ENCODE measurements around the gene OSBPL2. TPM values are rescaled to one million over a fixed set of nuclear protein-coding genes. Genes with fewer than 3 reads are reported as not detected.
A peak's percentile ranks its signal among the peaks of the same experiment; 100 is the strongest.

Gene OSBPL2
- total RNA-seq: 10 to 100 TPM; 46.7 to 50.3 TPM
- 21.6 TPM for polyA plus RNA-seq (2013, experiment 1 of 2)
- 22.1 TPM for polyA plus RNA-seq (2013, experiment 2 of 2)
- long read RNA-seq, experiment 1, full-length matches to known transcripts: 2 of 18 reads
- long read RNA-seq, experiment 1, partial matches to known transcripts: 10 of 18 reads
- long read RNA-seq, experiment 1, other reads (novel, unspliced or antisense): 6 of 18 reads
- long read RNA-seq, experiment 2, full-length matches to known transcripts: 84 of 123 reads
- long read RNA-seq, experiment 2, partial matches to known transcripts: 15 of 123 reads
- long read RNA-seq, experiment 2, other reads (novel, unspliced or antisense): 24 of 123 reads
- long read RNA-seq, experiment 3, full-length matches to known transcripts: 152 of 203 reads
- long read RNA-seq, experiment 3, partial matches to known transcripts: 16 of 203 reads
- long read RNA-seq, experiment 3, other reads (novel, unspliced or antisense): 35 of 203 reads
- long read RNA-seq, experiment 4, full-length matches to known transcripts: 11 of 26 reads
- long read RNA-seq, experiment 4, partial matches to known transcripts: 9 of 26 reads
- long read RNA-seq, experiment 4, other reads (novel, unspliced or antisense): 6 of 26 reads

GRCh38 chr20:62237801-62238568 lies at the start of gene OSBPL2:
Gene OSBPL2 (plus strand): TSS chr20:62238521. CDS start chr20:62256185, 17,664 bp downstream.
- Mint-ChIP-seq H3K27ac (peak within 1 kb of the TSS; percentile 86), H3K36me3 (ENCODE audit: low read depth) (peaks cover 27% of the 10 kb centered on the region), H3K4me1 (peaks cover 12% of the 10 kb centered on the region), H3K27me3 (ENCODE audit: insufficient read depth) (no peaks in the 10 kb centered on the region), H3K9me3 (peaks cover 1% of the 10 kb centered on the region), H3K4me3 (peak within 1 kb of the TSS; percentile 75)
- DNase-seq: peak; percentile 100
- Histone ChIP-seq H3K36me3 (ENCODE audit: control insufficient read depth, insufficient read depth, low read length) (peaks cover 4% of the 10 kb centered on the region), H3K4me3 (ENCODE audit: low read length) (peak within 1 kb of the TSS; percentile 92), H3K27ac (ENCODE audit: low read depth, low read length) (no peak within 1 kb of the TSS), H3K4me1 (ENCODE audit: control insufficient read depth, insufficient read depth, low read length) (no peaks in the 10 kb centered on the region), H3K9me3 (ENCODE audit: control insufficient read depth, low read length) (no peaks in the 10 kb centered on the region), H3K9ac (ENCODE audit: extremely low read depth, low read length, poor library complexity, severe bottlenecking) (peak within 1 kb of the TSS; percentile 75), H3K27me3 (ENCODE audit: control insufficient read depth, insufficient read depth, low read length, poor library complexity, severe bottlenecking) (no peaks in the 10 kb centered on the region)
- 4 to 6% methylated on average over 26 to 55 of the region's 55 CpGs for WGBS, 2 experiments (ENCODE audit: insufficient coverage in 1 of 2, insufficient read length in 1 of 2)
- no peak for TF ChIP-seq CTCF (conservative IDR thresholded peaks at IDR 0.05)

GRCh38 chr20:62190639-62191411 lies 47.5 kb upstream of the OSBPL2 start:
- Histone ChIP-seq H3K27ac (ENCODE audit: low read depth, low read length) (no peak overlapping the region), H3K27me3 (ENCODE audit: control insufficient read depth, insufficient read depth, low read length, poor library complexity, severe bottlenecking) (no peaks in the 10 kb centered on the region), H3K4me3 (ENCODE audit: low read length) (no peak overlapping the region), H3K4me1 (ENCODE audit: control insufficient read depth, insufficient read depth, low read length) (no peaks in the 10 kb centered on the region), H3K9ac (ENCODE audit: extremely low read depth, low read length, poor library complexity, severe bottlenecking) (no peak overlapping the region), H3K9me3 (ENCODE audit: control insufficient read depth, low read length) (no peaks in the 10 kb centered on the region), H3K36me3 (ENCODE audit: control insufficient read depth, insufficient read depth, low read length) (peaks cover 29% of the 10 kb centered on the region)
- TF ChIP-seq CTCF (conservative IDR thresholded peaks at IDR 0.05): no peak
- DNase-seq: no peak
- peak overlapping the region; percentile 4 for H3K27ac Mint-ChIP-seq
- 90 to 97% methylated on average over 18 to 23 of the region's 25 CpGs for WGBS, 2 experiments (ENCODE audit: insufficient coverage in 1 of 2, insufficient read length in 1 of 2)
- H3K27me3 Mint-ChIP-seq (ENCODE audit: insufficient read depth): no peaks in the 10 kb centered on the region
- no peaks in the 10 kb centered on the region for H3K4me1 Mint-ChIP-seq
- no peaks in the 10 kb centered on the region for H3K9me3 Mint-ChIP-seq
- no peak overlapping the region for H3K4me3 Mint-ChIP-seq
- peaks cover 9% of the 10 kb centered on the region for H3K36me3 Mint-ChIP-seq (ENCODE audit: low read depth)
